OCI-M2 (cell line): ENCODE results near the gene TMEM192.
"Not testable (repeated sequence)": the region's sequence is repeated elsewhere in the genome, so short reads cannot be mapped to it uniquely, and the experiment has no call there.

Experiments used
- DNase-seq: peaks from one replicate; lab custom pipeline; 2025; ENCODE audit not compliant: unreplicated experiment; lab: John Stamatoyannopoulos, UW

TMEM192 gene

GRCh38 chr4:165094873-165095272 lies 17.8 kb downstream of the TMEM192 start:
- no peak for DNase-seq

GRCh38 chr4:165092187-165092586 lies 20.5 kb downstream of the TMEM192 start:
- not testable (repeated sequence) for DNase-seq

- no peak for DNase-seq
Measured at GRCh38 chr4:165088366-165088765, 24.3 kb downstream of the TMEM192 start.

- no peak for DNase-seq
Measured at GRCh38 chr4:165085946-165086345, 26.7 kb downstream of the TMEM192 start.

- DNase-seq, result not testable (repeated sequence)
Measured at GRCh38 chr4:165084787-165085186, 27.9 kb downstream of the TMEM192 start.

GRCh38 chr4:165079476-165079875 lies 33.2 kb downstream of the TMEM192 start:
- no peak for DNase-seq

GRCh38 chr4:165077034-165077578 lies 35.6 kb downstream of the TMEM192 start:
- DNase-seq, result no peak

GRCh38 chr4:165073346-165073745 lies 39.3 kb downstream of the TMEM192 start:
- not testable (repeated sequence) for DNase-seq

- no peak for DNase-seq
Measured at GRCh38 chr4:165070560-165070959, 42.1 kb downstream of the TMEM192 start.

GRCh38 chr4:165060938-165061337 lies 51.7 kb downstream of the TMEM192 start:
- DNase-seq, result no peak

- no peak for DNase-seq
Measured at GRCh38 chr4:165059386-165059785, 53.3 kb downstream of the TMEM192 start.

GRCh38 chr4:165058666-165059065 lies 54.0 kb downstream of the TMEM192 start:
- DNase-seq, result no peak

GRCh38 chr4:165055601-165056000 lies 57.1 kb downstream of the TMEM192 start:
- DNase-seq, result no peak

GRCh38 chr4:165053645-165054044 lies 59.0 kb downstream of the TMEM192 start, which contains the start of gene TRIM75:
TRIM75 (plus strand) TSS chr4:165053866; CDS start chr4:165059148, 5,282 bp downstream.
- no peak for DNase-seq

- DNase-seq, result no peak
Measured at GRCh38 chr4:165052627-165053026, 60.0 kb downstream of the TMEM192 start.

GRCh38 chr4:165048170-165048569 lies 64.5 kb downstream of the TMEM192 start:
- DNase-seq, result no peak

GRCh38 chr4:165031436-165032211 lies 81.0 kb downstream of the TMEM192 start, which contains the start of gene TRIM60:
TRIM60 (plus strand) TSS chr4:165031999; CDS start chr4:165040073, 8,074 bp downstream.
- DNase-seq, result no peak

- no peak for DNase-seq
Measured at GRCh38 chr4:165027762-165028402, 84.8 kb downstream of the TMEM192 start.

GRCh38 chr4:165025782-165026181 lies 86.9 kb downstream of the TMEM192 start:
- DNase-seq, result not testable (repeated sequence)
